Measurements from ENCODE around the gene PRKAG2.

DNA sequence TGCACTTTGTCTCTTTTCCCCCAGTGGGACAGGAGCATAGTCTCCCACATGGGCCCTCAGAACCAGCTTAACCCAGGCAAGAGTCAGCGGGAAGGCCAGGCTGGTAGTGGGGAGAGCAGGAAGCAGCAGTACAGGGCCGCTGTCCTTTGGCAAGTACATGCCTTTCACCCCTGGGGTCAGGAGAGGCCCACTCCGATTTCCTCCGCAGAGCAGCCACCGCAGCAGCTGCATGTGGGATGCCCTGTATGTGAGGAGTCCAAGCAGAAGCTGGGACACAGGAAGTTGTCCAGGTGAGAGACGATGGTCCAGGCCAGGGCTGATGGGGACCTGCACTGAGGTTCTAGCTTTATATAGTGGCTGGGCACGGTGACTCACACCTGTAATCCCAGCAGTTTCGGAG lies 42.7 kb upstream of the PRKAG2 start:
- TF ChIP-seq GATA2 (IDR thresholded peaks at IDR 0.05; ENCODE audit: low read depth, low read length) = no peak
- no peak for TF ChIP-seq GATA3 (IDR thresholded peaks at IDR 0.05; ENCODE audit: low read depth, low read length)

Measured in SH-SY5Y (cell line).